Panc1 (cell line): ENCODE data around the gene NUP43. TPM values are rescaled to one million over a fixed set of nuclear protein-coding genes. Genes with fewer than 3 reads are reported as not detected.

ENCODE experiments used
- total RNA-seq: library from RNA; stranded (reverse); gene quantifications from one replicate; pipeline ENCODE4 v1.2.1, GENCODE V29; 2021; ENCODE audit not compliant: unreplicated experiment

The NUP43 gene
- total RNA-seq, 1 experiment from 2014 or later = 53.6 TPM

Other genes starting within 250 kb of the NUP43 start
- 19.9 TPM for gene PPIL4, start 200.5 kb downstream of the NUP43 start, total RNA-seq
- gene GINM1, start 180.2 kb downstream of the NUP43 start, total RNA-seq = 31.7 TPM
- gene KATNA1, start 97.8 kb downstream of the NUP43 start, total RNA-seq = 19.7 TPM
- gene LATS1, start 28.4 kb downstream of the NUP43 start, total RNA-seq = 36.0 TPM
- 118 TPM for gene PCMT1, start 3.2 kb upstream of the NUP43 start, total RNA-seq
- gene LRP11, start 117.8 kb upstream of the NUP43 start, total RNA-seq = 151 TPM
- 1.8 TPM for gene RAET1E, start 151.6 kb upstream of the NUP43 start, total RNA-seq
- gene RAET1G, start 176.6 kb upstream of the NUP43 start, total RNA-seq = 1.2 TPM
- gene ULBP2, start 195.5 kb upstream of the NUP43 start, total RNA-seq = 0.69 TPM
- gene ULBP1, start 217.4 kb upstream of the NUP43 start, total RNA-seq = 3.1 TPM